Parathyroid adenoma (tissue), 2 donors: ENCODE results near the gene TRMT1.

Experiments
- H2AFZ ChIP-seq: fragments of 300-600 bp; sonication (generic); one replicate; pipeline ENCODE4 v1.7.0; 2017; ENCODE audit warnings: antibody characterized with exemption, mild to moderate bottlenecking
- H3K27ac ChIP-seq: fragments of 300-600 bp; sonication (generic); one replicate; pipeline ENCODE4 v1.7.0; 2017
- H3K27me3 ChIP-seq: fragments of 300-600 bp; sonication (generic); one replicate; pipeline ENCODE4 v1.7.0; 2017; ENCODE audit warnings: low read length; ENCODE audit not compliant: control insufficient read depth, insufficient read depth
- H3K36me3 ChIP-seq: fragments of 300-600 bp; sonication (generic); one replicate; pipeline ENCODE4 v1.7.0; 2017; ENCODE audit warnings: low read length; ENCODE audit not compliant: control insufficient read depth, insufficient read depth
- H3K4me1 ChIP-seq: fragments of 300-600 bp; sonication (generic); one replicate; pipeline ENCODE4 v1.7.0; 2017; ENCODE audit warnings: control low read depth
- H3K4me2 ChIP-seq: fragments of 300-600 bp; sonication (generic); one replicate; pipeline ENCODE4 v1.7.0; 2017; ENCODE audit warnings: low read length
- H3K4me3 ChIP-seq: fragments of 300-600 bp; sonication (generic); one replicate; pipeline ENCODE4 v1.7.0; 2017; ENCODE audit warnings: low read depth, low read length
- H3K79me2 ChIP-seq: fragments of 300-600 bp; sonication (generic); one replicate; pipeline ENCODE4 v1.7.0; 2017; ENCODE audit warnings: control low read depth
- H3K9ac ChIP-seq: fragments of 300-600 bp; sonication (generic); one replicate; pipeline ENCODE4 v1.7.0; 2017; ENCODE audit warnings: mild to moderate bottlenecking
- H3K9me3 ChIP-seq: fragments of 300-600 bp; sonication (generic); one replicate; pipeline ENCODE4 v1.7.0; 2017; ENCODE audit warnings: low read length; ENCODE audit not compliant: control insufficient read depth
- CTCF ChIP-seq: fragments of 300-600 bp; sonication (generic); IDR thresholded peaks from one replicate; pipeline ENCODE4 v1.7.0; 2017; ENCODE audit warnings: antibody characterized with exemption, mild to moderate bottlenecking
- donor health status: primary hyperparathyroidism.

The TRMT1 gene

GRCh38 chr19:13078381-13078780 lies 38.2 kb downstream of the TRMT1 start:
- no peaks in the 10 kb centered on the region for H3K79me2 ChIP-seq
- TF ChIP-seq CTCF, result no peak
- no peaks in the 10 kb centered on the region for H3K27me3 ChIP-seq
- no peaks in the 10 kb centered on the region for H3K36me3 ChIP-seq
- no peak overlapping the region for H3K27ac ChIP-seq
- no peak overlapping the region for H3K4me3 ChIP-seq
- H3K9me3 ChIP-seq, result no peaks in the 10 kb centered on the region
- no peak overlapping the region for H3K9ac ChIP-seq
- no peak overlapping the region for H3K4me2 ChIP-seq
- H3K4me1 ChIP-seq, result no peaks in the 10 kb centered on the region
- H2AFZ ChIP-seq, result no peak overlapping the region

GRCh38 chr19:13077240-13077639 lies 39.3 kb downstream of the TRMT1 start:
- no peak overlapping the region for H3K4me2 ChIP-seq
- no peaks in the 10 kb centered on the region for H3K27me3 ChIP-seq
- no peak for TF ChIP-seq CTCF
- no peaks in the 10 kb centered on the region for H3K79me2 ChIP-seq
- H3K9me3 ChIP-seq, result no peaks in the 10 kb centered on the region
- no peaks in the 10 kb centered on the region for H3K36me3 ChIP-seq
- no peak overlapping the region for H3K4me3 ChIP-seq
- no peaks in the 10 kb centered on the region for H3K4me1 ChIP-seq
- H2AFZ ChIP-seq, result no peak overlapping the region
- no peak overlapping the region for H3K9ac ChIP-seq
- no peak overlapping the region for H3K27ac ChIP-seq

- Histone ChIP-seq H3K27me3 (no peaks in the 10 kb centered on the region), H3K27ac (no peak overlapping the region), H3K4me3 (no peak overlapping the region), H2AFZ (no peak overlapping the region), H3K4me2 (no peak overlapping the region), H3K4me1 (no peaks in the 10 kb centered on the region), H3K36me3 (no peaks in the 10 kb centered on the region), H3K79me2 (no peaks in the 10 kb centered on the region), H3K9ac (no peak overlapping the region), H3K9me3 (no peaks in the 10 kb centered on the region)
- no peak for TF ChIP-seq CTCF
These were observed 39.8 kb downstream of the TRMT1 start for GRCh38 chr19:13076787-13077186.

GRCh38 chr19:13076320-13076719 lies 40.2 kb downstream of the TRMT1 start:
- no peaks in the 10 kb centered on the region for H3K36me3 ChIP-seq
- no peaks in the 10 kb centered on the region for H3K4me1 ChIP-seq
- H3K79me2 ChIP-seq, result no peaks in the 10 kb centered on the region
- no peak overlapping the region for H3K9ac ChIP-seq
- no peaks in the 10 kb centered on the region for H3K9me3 ChIP-seq
- no peak overlapping the region for H3K4me2 ChIP-seq
- H2AFZ ChIP-seq, result no peak overlapping the region
- no peak overlapping the region for H3K27ac ChIP-seq
- H3K27me3 ChIP-seq, result no peaks in the 10 kb centered on the region
- no peak for TF ChIP-seq CTCF
- no peak overlapping the region for H3K4me3 ChIP-seq

- Histone ChIP-seq H3K27me3 (no peaks in the 10 kb centered on the region), H3K4me2 (no peak overlapping the region), H2AFZ (no peak overlapping the region), H3K27ac (no peak overlapping the region), H3K9ac (no peak overlapping the region), H3K9me3 (no peaks in the 10 kb centered on the region), H3K79me2 (no peaks in the 10 kb centered on the region), H3K36me3 (no peaks in the 10 kb centered on the region), H3K4me3 (no peak overlapping the region), H3K4me1 (no peaks in the 10 kb centered on the region)
- TF ChIP-seq CTCF, result no peak
These were observed 42.2 kb downstream of the TRMT1 start for GRCh38 chr19:13074378-13074777.
